ENCODE measurements around the gene PRKN. TPM values are rescaled to one million over a fixed set of nuclear protein-coding genes. Genes with fewer than 3 reads are reported as not detected.

The PRKN gene
- total RNA-seq, 1 donor from 2014 or later, result 5.7 TPM

GRCh38 chr6:162713974-162714780 lies 13.4 kb downstream of the PRKN start:
- Mint-ChIP-seq H3K27me3 (ENCODE audit: low read depth) (no peaks in the 10 kb centered on the region), H3K36me3 (ENCODE audit: low read depth) (peaks cover 2% of the 10 kb centered on the region), H3K27ac (ENCODE audit: unreplicated experiment) (no peak overlapping the region), H3K4me3 (ENCODE audit: unreplicated experiment) (no peak overlapping the region), H3K9me3 (ENCODE audit: low read depth) (peaks cover 3% of the 10 kb centered on the region), H3K4me1 (ENCODE audit: low read depth) (no peaks in the 10 kb centered on the region)
- no peak for DNase-seq (ENCODE audit: low spot score)
- no peak for TF ChIP-seq CTCF (IDR thresholded peaks at IDR 0.05)

GRCh38 chr6:162712694-162713093 lies 14.9 kb downstream of the PRKN start:
- no peak for DNase-seq (ENCODE audit: low spot score)
- Mint-ChIP-seq H3K36me3 (ENCODE audit: low read depth) (peaks cover 2% of the 10 kb centered on the region), H3K4me1 (ENCODE audit: low read depth) (no peaks in the 10 kb centered on the region), H3K27ac (ENCODE audit: unreplicated experiment) (no peak overlapping the region), H3K27me3 (ENCODE audit: low read depth) (no peaks in the 10 kb centered on the region), H3K9me3 (ENCODE audit: low read depth) (peaks cover 3% of the 10 kb centered on the region), H3K4me3 (ENCODE audit: unreplicated experiment) (no peak overlapping the region)
- no peak for TF ChIP-seq CTCF (IDR thresholded peaks at IDR 0.05)

- TF ChIP-seq CTCF (IDR thresholded peaks at IDR 0.05), result no peak
- Mint-ChIP-seq H3K9me3 (ENCODE audit: low read depth) (no peaks in the 10 kb centered on the region), H3K4me1 (ENCODE audit: low read depth) (no peaks in the 10 kb centered on the region), H3K27me3 (ENCODE audit: low read depth) (no peaks in the 10 kb centered on the region), H3K36me3 (ENCODE audit: low read depth) (no peaks in the 10 kb centered on the region), H3K4me3 (ENCODE audit: unreplicated experiment) (no peak overlapping the region), H3K27ac (ENCODE audit: unreplicated experiment) (no peak overlapping the region)
- DNase-seq (ENCODE audit: low spot score), result no peak
These were observed 16.2 kb downstream of the PRKN start for GRCh38 chr6:162711376-162711775.

- Mint-ChIP-seq H3K9me3 (ENCODE audit: low read depth) (no peaks in the 10 kb centered on the region), H3K4me3 (ENCODE audit: unreplicated experiment) (no peak overlapping the region), H3K4me1 (ENCODE audit: low read depth) (no peaks in the 10 kb centered on the region), H3K27ac (ENCODE audit: unreplicated experiment) (no peak overlapping the region), H3K36me3 (ENCODE audit: low read depth) (no peaks in the 10 kb centered on the region), H3K27me3 (ENCODE audit: low read depth) (no peaks in the 10 kb centered on the region)
- TF ChIP-seq CTCF (IDR thresholded peaks at IDR 0.05), result no peak
- no peak for DNase-seq (ENCODE audit: low spot score)
These were observed 16.6 kb downstream of the PRKN start for GRCh38 chr6:162710936-162711335.

- Mint-ChIP-seq H3K27ac (ENCODE audit: unreplicated experiment) (no peak overlapping the region), H3K4me1 (ENCODE audit: low read depth) (no peaks in the 10 kb centered on the region), H3K27me3 (ENCODE audit: low read depth) (no peaks in the 10 kb centered on the region), H3K36me3 (ENCODE audit: low read depth) (no peaks in the 10 kb centered on the region), H3K9me3 (ENCODE audit: low read depth) (no peaks in the 10 kb centered on the region), H3K4me3 (ENCODE audit: unreplicated experiment) (no peak overlapping the region)
- no peak for DNase-seq (ENCODE audit: low spot score)
- no peak for TF ChIP-seq CTCF (IDR thresholded peaks at IDR 0.05)
These were observed 17.1 kb downstream of the PRKN start for GRCh38 chr6:162710419-162710818.
